Type B pancreatic cell (in vitro differentiated cells): ENCODE data around the gene RFK. TPM values are rescaled to one million over a fixed set of nuclear protein-coding genes. Genes with fewer than 3 reads are reported as not detected.

Experiments used
- DNase-seq: peaks from one replicate; pipeline ENCODE4 v3.0.0; 2021; ENCODE audit warnings: mixed read lengths; ENCODE audit not compliant: unreplicated experiment; ENCODE audit errors: extremely low spot score
- H3K27ac Mint-ChIP-seq: 2 replicates; pipeline ENCODE4 v1.8.0; 2021; ENCODE audit warnings: mild to moderate bottlenecking, mixed read lengths
- H3K27me3 Mint-ChIP-seq: 2 replicates; pipeline ENCODE4 v1.8.0; 2021; ENCODE audit warnings: mixed read lengths
- H3K36me3 Mint-ChIP-seq: 2 replicates; pipeline ENCODE4 v1.8.0; 2021; ENCODE audit warnings: mixed read lengths
- H3K4me1 Mint-ChIP-seq: one replicate; pipeline ENCODE4 v1.8.0; 2021; ENCODE audit warnings: mixed read lengths; ENCODE audit not compliant: unreplicated experiment
- H3K4me3 Mint-ChIP-seq: 2 replicates; pipeline ENCODE4 v1.8.0; 2021; ENCODE audit warnings: mild to moderate bottlenecking, mixed read lengths
- H3K9me3 Mint-ChIP-seq: 2 replicates; pipeline ENCODE4 v1.8.0; 2021; ENCODE audit warnings: mixed read lengths
- total RNA-seq: library from RNA; stranded (reverse); gene quantifications from 2 replicates; pipeline ENCODE4 v1.2.1, GENCODE V29; 2021; ENCODE audit warnings: low replicate concordance
- TF ChIP-seq, protein P1 (sequence below): fragments of 200-600 bp; sonication (generic); conservative IDR thresholded peaks from 2 replicates; pipeline ENCODE4 v1.5.0; 2021; ENCODE audit warnings: antibody characterized with exemption, mild to moderate bottlenecking

RFK gene
- total RNA-seq, 1 donor from 2014 or later: 19.8 TPM

DNA sequence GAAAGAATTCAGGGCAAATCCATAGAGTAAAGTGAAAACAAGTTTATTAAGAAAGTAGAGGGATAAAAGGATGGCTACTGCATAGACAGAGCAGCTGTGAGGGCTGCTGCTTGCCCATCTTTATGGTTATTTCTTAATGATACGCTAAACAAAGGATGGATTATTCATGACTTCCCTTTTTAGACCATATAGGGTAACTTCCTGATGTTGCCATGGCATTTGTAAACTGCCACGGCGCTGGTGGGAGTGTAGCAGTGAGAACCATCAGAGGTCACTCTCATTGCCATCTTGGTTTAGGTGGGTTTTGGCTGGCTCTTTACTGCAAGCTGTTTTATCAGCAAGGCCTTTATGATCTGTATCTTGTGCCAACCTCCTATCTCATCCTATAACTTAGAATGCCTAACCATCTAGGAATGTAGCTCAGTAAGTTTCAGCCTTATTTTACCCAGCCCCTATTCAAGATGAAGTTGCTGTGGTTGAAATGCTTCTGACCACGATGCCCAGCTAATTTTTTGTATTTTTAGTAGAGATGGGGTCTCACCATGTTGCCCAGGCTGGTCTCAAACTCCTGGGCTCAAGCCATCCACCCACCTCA, 42.1 kb downstream of the RFK start:
- TF ChIP-seq, protein P1, sequence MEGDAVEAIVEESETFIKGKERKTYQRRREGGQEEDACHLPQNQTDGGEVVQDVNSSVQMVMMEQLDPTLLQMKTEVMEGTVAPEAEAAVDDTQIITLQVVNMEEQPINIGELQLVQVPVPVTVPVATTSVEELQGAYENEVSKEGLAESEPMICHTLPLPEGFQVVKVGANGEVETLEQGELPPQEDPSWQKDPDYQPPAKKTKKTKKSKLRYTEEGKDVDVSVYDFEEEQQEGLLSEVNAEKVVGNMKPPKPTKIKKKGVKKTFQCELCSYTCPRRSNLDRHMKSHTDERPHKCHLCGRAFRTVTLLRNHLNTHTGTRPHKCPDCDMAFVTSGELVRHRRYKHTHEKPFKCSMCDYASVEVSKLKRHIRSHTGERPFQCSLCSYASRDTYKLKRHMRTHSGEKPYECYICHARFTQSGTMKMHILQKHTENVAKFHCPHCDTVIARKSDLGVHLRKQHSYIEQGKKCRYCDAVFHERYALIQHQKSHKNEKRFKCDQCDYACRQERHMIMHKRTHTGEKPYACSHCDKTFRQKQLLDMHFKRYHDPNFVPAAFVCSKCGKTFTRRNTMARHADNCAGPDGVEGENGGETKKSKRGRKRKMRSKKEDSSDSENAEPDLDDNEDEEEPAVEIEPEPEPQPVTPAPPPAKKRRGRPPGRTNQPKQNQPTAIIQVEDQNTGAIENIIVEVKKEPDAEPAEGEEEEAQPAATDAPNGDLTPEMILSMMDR: no peak
- H3K27me3 Mint-ChIP-seq: no peaks in the 10 kb centered on the region
- H3K4me1 Mint-ChIP-seq: peaks cover 10% of the 10 kb centered on the region
- no peak overlapping the region for H3K27ac Mint-ChIP-seq
- DNase-seq: no peak
- H3K36me3 Mint-ChIP-seq: no peaks in the 10 kb centered on the region
- H3K4me3 Mint-ChIP-seq: no peak overlapping the region
- H3K9me3 Mint-ChIP-seq: peaks cover 3% of the 10 kb centered on the region

GRCh38 chr9:76351006-76351405, 43.2 kb downstream of the RFK start:
- DNase-seq: no peak
- Mint-ChIP-seq H3K27ac (no peak overlapping the region), H3K4me1 (peaks cover 3% of the 10 kb centered on the region), H3K27me3 (no peaks in the 10 kb centered on the region), H3K4me3 (no peak overlapping the region), H3K36me3 (no peaks in the 10 kb centered on the region), H3K9me3 (peaks cover 2% of the 10 kb centered on the region)
- TF ChIP-seq, protein P1: no peak

GRCh38 chr9:76349865-76350264, 44.4 kb downstream of the RFK start:
- Mint-ChIP-seq H3K27ac (no peak overlapping the region), H3K9me3 (no peaks in the 10 kb centered on the region), H3K4me3 (no peak overlapping the region), H3K36me3 (no peaks in the 10 kb centered on the region), H3K4me1 (no peaks in the 10 kb centered on the region), H3K27me3 (no peaks in the 10 kb centered on the region)
- no peak for DNase-seq
- TF ChIP-seq, protein P1: no peak

- H3K9me3 Mint-ChIP-seq: no peaks in the 10 kb centered on the region
- peaks cover 4% of the 10 kb centered on the region for H3K27me3 Mint-ChIP-seq
- TF ChIP-seq, protein P1: no peak
- no peak for DNase-seq
- H3K4me3 Mint-ChIP-seq: no peak overlapping the region
- H3K4me1 Mint-ChIP-seq: no peaks in the 10 kb centered on the region
- H3K27ac Mint-ChIP-seq: no peak overlapping the region
- no peaks in the 10 kb centered on the region for H3K36me3 Mint-ChIP-seq
Observed at GRCh38 chr9:76342858-76343257, 51.4 kb downstream of the RFK start.

DNA sequence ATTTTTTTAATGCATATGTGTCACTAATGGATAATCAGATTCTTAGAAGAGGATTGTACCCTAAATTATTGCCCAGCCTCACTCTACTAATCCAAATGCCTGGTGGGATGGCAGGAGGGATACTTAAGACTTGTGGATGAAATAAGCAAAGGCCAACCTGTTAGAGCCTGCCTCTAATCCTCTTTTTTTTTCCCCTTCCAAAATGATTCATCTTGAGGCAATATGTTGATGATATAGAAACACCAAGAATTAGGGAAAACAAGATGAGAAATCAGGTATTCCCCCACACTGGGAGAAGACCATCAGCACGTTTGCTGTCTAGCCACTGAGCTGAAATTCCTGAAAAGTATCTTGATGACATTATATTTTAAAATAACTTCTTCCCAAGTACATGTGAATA, 52.0 kb downstream of the RFK start:
- no peak for DNase-seq
- TF ChIP-seq, protein P1: no peak
- Mint-ChIP-seq H3K4me1 (no peaks in the 10 kb centered on the region), H3K36me3 (no peaks in the 10 kb centered on the region), H3K9me3 (no peaks in the 10 kb centered on the region), H3K4me3 (no peak overlapping the region), H3K27me3 (peaks cover 4% of the 10 kb centered on the region), H3K27ac (no peak overlapping the region)

DNA sequence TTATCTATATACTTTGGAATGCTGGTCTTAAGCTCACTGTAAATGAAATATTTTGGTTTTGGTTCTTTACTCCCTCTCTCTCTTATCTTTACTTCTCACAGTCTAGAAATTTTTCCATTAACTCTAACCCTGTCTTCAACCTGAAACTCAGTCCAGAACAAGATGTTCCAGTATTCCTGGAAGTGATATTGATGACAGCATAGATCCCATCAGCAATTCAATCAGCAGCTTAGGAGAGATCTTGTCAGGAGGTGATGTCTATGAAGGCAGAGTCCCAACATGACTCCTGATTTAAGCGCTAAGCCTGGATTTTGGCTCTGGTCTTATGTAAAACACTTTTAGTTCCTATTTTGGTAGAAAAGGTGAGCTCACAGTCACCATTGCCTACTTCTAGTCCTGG, 52.6 kb downstream of the RFK start:
- Mint-ChIP-seq H3K27me3 (peaks cover 4% of the 10 kb centered on the region), H3K4me3 (no peak overlapping the region), H3K27ac (no peak overlapping the region), H3K9me3 (no peaks in the 10 kb centered on the region), H3K36me3 (no peaks in the 10 kb centered on the region), H3K4me1 (no peaks in the 10 kb centered on the region)
- no peak for DNase-seq
- TF ChIP-seq, protein P1: no peak
